IMR-90 (cell line): ENCODE measurements around the gene TAGLN2. TPM values are rescaled to one million over a fixed set of nuclear protein-coding genes. Genes with fewer than 3 reads are reported as not detected.

Experiments
- ATAC-seq: fragments of 200-7000 bp; cut with Tn5 transposase; 2 replicates; pipeline ENCODE4 v1.9.1; 2020; ENCODE audit warnings: low read depth, mild to moderate bottlenecking, moderate library complexity
- BruUV-seq: library from RNA; stranded (reverse); fragments of 400-500 nt; replicated peaks from 2 replicates; lab custom pipeline; 2021; lab: Mats Ljungman, UMichigan
- CTCF ChIA-PET: fragments of 300-600 bp; formaldehyde crosslinking; extraction: SDS; loops from one replicate; lab custom pipeline; 2021; ENCODE audit warnings: antibody characterized with exemption; lab: Yijun Ruan, JAX
- POLR2A ChIA-PET: fragments of 300-600 bp; sonication (Branson Sonifier 250); formaldehyde crosslinking; loops from one replicate; lab custom pipeline; 2022; ENCODE audit warnings: antibody characterized with exemption; ENCODE audit not compliant: unreplicated experiment; lab: Charles Lee
- DNase-seq: peaks from one replicate; pipeline ENCODE4 v3.0.0; 2013
- H2AFZ ChIP-seq: replicated peaks from 2 replicates; pipeline ENCODE3; 2013; ENCODE audit warnings: low read length, mild to moderate bottlenecking; ENCODE audit not compliant: poor library complexity
- H2AK5ac ChIP-seq: 2 replicates; pipeline ENCODE4 v1.6.1; 2013; ENCODE audit warnings: low read depth, low read length, inconsistent platforms
- H2AK9ac ChIP-seq: replicated peaks from 2 replicates; pipeline ENCODE3; 2013; ENCODE audit warnings: mild to moderate bottlenecking, low read depth, low read length, moderate library complexity; ENCODE audit not compliant: poor library complexity
- H2BK120ac ChIP-seq: 2 replicates; pipeline ENCODE4 v1.6.1; 2013; ENCODE audit warnings: low read depth, low read length, inconsistent platforms
- H2BK15ac ChIP-seq: 3 replicates; pipeline ENCODE4 v1.6.1; 2013; ENCODE audit warnings: low read depth, low read length, inconsistent platforms
- H2BK20ac ChIP-seq: 2 replicates; pipeline ENCODE4 v1.6.1; 2013; ENCODE audit warnings: low read depth, mild to moderate bottlenecking, inconsistent platforms, low read length, moderate library complexity
- H2BK5ac ChIP-seq: 2 replicates; pipeline ENCODE4 v1.6.1; 2013; ENCODE audit warnings: mild to moderate bottlenecking, low read depth, low read length, inconsistent platforms; ENCODE audit not compliant: poor library complexity, severe bottlenecking
- H3K14ac ChIP-seq: replicated peaks from 2 replicates; pipeline ENCODE4 v1.6.1; 2013; ENCODE audit warnings: low read depth, low read length, inconsistent platforms
- H3K18ac ChIP-seq: 2 replicates; pipeline ENCODE4 v1.6.1; 2013; ENCODE audit warnings: low read depth, low read length, control low read depth
- H3K23ac ChIP-seq: 2 replicates; pipeline ENCODE4 v1.6.1; 2013; ENCODE audit warnings: low read depth, low read length, inconsistent platforms
- H3K27ac ChIP-seq: 2 replicates; pipeline ENCODE4 v1.5.1; 2013; ENCODE audit warnings: mild to moderate bottlenecking, control low read depth, low read length; ENCODE audit not compliant: insufficient read depth
- H3K27me3 ChIP-seq: 2 replicates; pipeline ENCODE4 v1.6.1; 2013; ENCODE audit warnings: low read length; ENCODE audit not compliant: control insufficient read depth, insufficient read depth
- H3K36me3 ChIP-seq: 2 replicates; pipeline ENCODE4 v1.6.1; 2013; ENCODE audit warnings: low read length, mixed read lengths; ENCODE audit not compliant: control insufficient read depth, insufficient read depth
- H3K4ac ChIP-seq: 2 replicates; pipeline ENCODE4 v1.6.1; 2013; ENCODE audit warnings: low read depth, low read length, inconsistent platforms
- H3K4me1 ChIP-seq: 2 replicates; pipeline ENCODE4 v1.6.1; 2013; ENCODE audit warnings: low read length, mixed read lengths; ENCODE audit not compliant: control insufficient read depth, insufficient read depth
- H3K4me2 ChIP-seq: 2 replicates; pipeline ENCODE4 v1.6.1; 2013; ENCODE audit warnings: low read depth, mild to moderate bottlenecking, control low read depth, low read length, moderate library complexity
- H3K4me3 ChIP-seq: 2 replicates; pipeline ENCODE4 v1.5.1; 2013; ENCODE audit warnings: low read depth, mild to moderate bottlenecking, control low read depth, low read length, moderate library complexity; ENCODE audit not compliant: insufficient read depth
- H3K56ac ChIP-seq: 2 replicates; pipeline ENCODE4 v1.6.1; 2013; ENCODE audit warnings: low read length, inconsistent platforms; ENCODE audit not compliant: insufficient read depth; ENCODE audit errors: extremely low read depth
- H3K79me1 ChIP-seq, 2 experiments: 2 replicates each; pipeline ENCODE4 v1.6.1; 2013; ENCODE audit warnings: low read length in 2 of 2, inconsistent platforms in 1 of 2, low read depth in 1 of 2
- H3K9ac ChIP-seq: 2 replicates; pipeline ENCODE4 v1.6.1; 2013; ENCODE audit warnings: low read depth, low read length, control low read depth
- H3K9me1 ChIP-seq: 2 replicates; pipeline ENCODE4 v1.6.1; 2013; ENCODE audit warnings: low read length, inconsistent platforms; ENCODE audit not compliant: insufficient read depth
- H3K9me3 ChIP-seq: 2 replicates; pipeline ENCODE4 v1.6.1; 2013; ENCODE audit warnings: low read length; ENCODE audit not compliant: control insufficient read depth, insufficient read depth
- H4K20me1 ChIP-seq: 2 replicates; pipeline ENCODE4 v1.6.1; 2013; ENCODE audit warnings: low read length, inconsistent platforms; ENCODE audit not compliant: insufficient read depth
- H4K5ac ChIP-seq: 2 replicates; pipeline ENCODE4 v1.6.1; 2013; ENCODE audit warnings: mild to moderate bottlenecking, low read depth, low read length, control low read depth
- H4K8ac ChIP-seq, 2 experiments: 2 replicates each; pipeline ENCODE4 v1.6.1; 2013; ENCODE audit warnings: low read depth in 2 of 2, low read length in 2 of 2, control low read depth in 1 of 2, inconsistent platforms in 1 of 2
- H4K91ac ChIP-seq: 2 replicates; pipeline ENCODE4 v1.6.1; 2013; ENCODE audit warnings: low read depth, low read length, inconsistent platforms; ENCODE audit not compliant: insufficient read depth
- BHLHE40 ChIP-seq: fragments of 150-350 bp; IDR thresholded peaks from 2 replicates; pipeline ENCODE4 v1.6.1; 2016; ENCODE audit warnings: mild to moderate bottlenecking, low read depth, low read length
- CEBPB ChIP-seq: IDR thresholded peaks from 2 replicates; pipeline ENCODE4 v1.6.1; 2012; ENCODE audit warnings: low read depth, low read length, improper control_type of control experiment
- CHD1 ChIP-seq: IDR thresholded peaks from 2 replicates; pipeline ENCODE4 v1.6.1; 2012; ENCODE audit warnings: low read depth, low read length, improper control_type of control experiment
- MAFK ChIP-seq: IDR thresholded peaks from 2 replicates; pipeline ENCODE4 v1.6.1; 2012; ENCODE audit warnings: low read depth, low read length, improper control_type of control experiment
- MAZ ChIP-seq: IDR thresholded peaks from 2 replicates; pipeline ENCODE4 v1.6.1; 2012; ENCODE audit warnings: low read depth, mild to moderate bottlenecking, low read length, improper control_type of control experiment, moderate library complexity, borderline replicate concordance
- MXI1 ChIP-seq: IDR thresholded peaks from 2 replicates; pipeline ENCODE4 v1.6.1; 2012; ENCODE audit warnings: low read depth, mild to moderate bottlenecking, low read length, moderate library complexity, borderline replicate concordance
- NFE2L2 ChIP-seq: fragments of 150-350 bp; IDR thresholded peaks from 2 replicates; pipeline ENCODE4 v1.6.1; 2016; ENCODE audit warnings: low read depth, mild to moderate bottlenecking, low read length
- POLR2A ChIP-seq: IDR thresholded peaks from 2 replicates; pipeline ENCODE4 v1.6.1; 2012; ENCODE audit warnings: mild to moderate bottlenecking, low read depth, low read length
- RAD21 ChIP-seq: IDR thresholded peaks from 2 replicates; pipeline ENCODE4 v1.6.1; 2012; ENCODE audit warnings: low read length, improper control_type of control experiment
- RCOR1 ChIP-seq: IDR thresholded peaks from 2 replicates; pipeline ENCODE4 v1.6.1; 2012; ENCODE audit warnings: mild to moderate bottlenecking, low read length, improper control_type of control experiment; ENCODE audit not compliant: insufficient replicate concordance
- RFX5 ChIP-seq: IDR thresholded peaks from 2 replicates; pipeline ENCODE4 v1.8.0; 2012; ENCODE audit warnings: low read depth, mild to moderate bottlenecking, low read length, moderate library complexity
- WGBS, 2 experiments: methylation state at CpG; one replicate each; pipeline versions ENCODE4 v1.1.5 to v1.1.7; 2013; ENCODE audit warnings: missing lambda C conversion rate in 2 of 2; ENCODE audit not compliant: insufficient read length in 1 of 2; ENCODE audit errors: extremely low coverage in 2 of 2; 5-methylcytosine and 5-hydroxymethylcytosine counted together
- dilution Hi-C: fragments of 300-500 bp; cut with HindIII; formaldehyde crosslinking; loops from one replicate; pipeline ENCODE4 v1.14.3; 2018; ENCODE audit warnings: low sequenced_read_pairs; ENCODE audit not compliant: unreplicated experiment
- in situ Hi-C: fragments of 300-500 bp; cut with MboI; formaldehyde crosslinking; loops from 3 replicates; pipeline ENCODE4 v1.14.3; 2019; ENCODE audit warnings: low sequenced_read_pairs, inconsistent platforms, mixed read lengths
- intact Hi-C: fragments of 100-400 bp; cut with micrococcal nuclease; formaldehyde crosslinking; loops from 2 replicates; pipeline ENCODE4 v1.10.0; 2022
- polyA plus RNA-seq, 3 experiments: library from polyadenylated mRNA; depleted of rRNA; stranded (reverse); fragments of >200 nt; gene quantifications; 2 replicates each; pipeline ENCODE4 v1.2.3, GENCODE V29; 2012; ENCODE audit warnings: low replicate concordance in 1 of 3
- total RNA-seq: library from RNA; depleted of rRNA; stranded (reverse); fragments of >200 nt; gene quantifications from 2 replicates; pipeline ENCODE4 v1.2.3, GENCODE V29; 2012
- TF ChIP-seq, protein P1 (sequence below): fragments of 150-350 bp; IDR thresholded peaks from 2 replicates; pipeline ENCODE4 v1.6.1; 2016; ENCODE audit warnings: low read depth, mild to moderate bottlenecking, low read length, moderate library complexity, borderline replicate concordance
- TF ChIP-seq, protein P2 (sequence below): conservative IDR thresholded peaks from 2 replicates; pipeline ENCODE4 v1.5.1; 2012; ENCODE audit warnings: mild to moderate bottlenecking, low read depth, low read length, improper control_type of control experiment
- TF ChIP-seq, protein P3 (sequence below): fragments of 150-350 bp; IDR thresholded peaks from 2 replicates; pipeline ENCODE4 v1.6.1; 2017; ENCODE audit warnings: mild to moderate bottlenecking, antibody characterized with exemption, low read length, low read depth

TAGLN2 gene
- total and polyA plus RNA-seq, 2 of the 4 experiments (the other 2 are of a cell fraction), result 440 to 634 TPM

DNA sequence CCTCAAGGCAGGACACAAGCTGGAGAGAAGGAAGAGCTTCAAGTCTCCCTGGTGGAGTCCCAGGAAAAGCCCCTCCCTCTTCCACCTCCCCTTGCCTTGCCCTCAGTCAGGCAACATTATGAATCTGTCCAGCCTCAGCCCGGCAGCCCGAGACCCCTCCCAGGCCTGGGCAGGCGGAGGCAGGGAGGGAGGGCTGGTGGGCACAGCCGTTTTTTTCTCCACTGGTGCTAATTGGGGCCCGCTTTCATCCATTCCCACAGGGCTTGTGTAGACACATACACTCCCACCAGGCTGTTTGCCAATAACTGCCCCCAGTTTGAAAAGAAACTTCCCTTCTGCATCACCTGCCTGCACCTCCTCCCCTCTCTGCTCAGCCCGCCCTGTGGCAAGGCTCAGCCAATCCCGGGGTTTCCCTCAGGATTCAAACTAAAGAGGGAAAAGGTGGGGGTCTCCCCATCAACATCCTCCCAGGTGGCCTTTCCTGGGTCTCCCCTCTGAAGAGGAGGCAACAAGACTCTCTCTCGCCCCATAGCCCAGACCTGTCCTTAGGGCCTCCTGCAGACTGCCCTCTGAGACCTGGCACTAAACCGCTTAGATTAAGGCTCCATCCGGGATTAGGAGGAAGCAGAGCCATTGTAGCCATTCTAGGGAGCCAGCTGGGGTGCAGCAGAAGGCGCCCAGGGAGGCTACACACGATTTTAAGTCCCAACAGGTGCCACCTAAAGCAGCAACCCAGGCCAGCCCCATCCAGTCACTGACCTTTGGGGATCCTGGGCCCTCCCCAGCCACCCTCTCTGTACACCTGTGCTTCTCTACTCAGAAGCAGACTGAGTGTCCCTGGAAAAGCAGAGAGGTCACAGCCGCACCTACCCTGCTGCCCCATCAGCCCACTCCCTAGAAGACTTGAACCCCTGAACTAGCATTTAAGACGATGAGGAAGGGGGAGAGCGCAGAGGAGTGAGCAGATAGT is 16.6 kb upstream of the TAGLN2 start:
- in situ Hi-C loops (no loop called here), dilution Hi-C loops (no loop called here), intact Hi-C loops (loop anchor here (10.0 kb wide), 1 partner anchor 433 kb away; no protein-coding TSS in a partner anchor)
- Histone ChIP-seq H3K4me3 (no peak overlapping the region), H4K8ac (no peak overlapping the region), H3K36me3 (no peaks in the 10 kb centered on the region), H3K27ac (no peak overlapping the region), H3K18ac (no peak overlapping the region), H2BK120ac (no peak overlapping the region), H3K9me1 (no peaks in the 10 kb centered on the region), H2BK20ac (no peak overlapping the region), H3K9me3 (no peaks in the 10 kb centered on the region), H3K14ac (no peak overlapping the region), H3K79me1 (no peaks in the 10 kb centered on the region), H3K56ac (no peak overlapping the region), H2AFZ (no peak overlapping the region), H3K4ac (no peak overlapping the region), H4K91ac (no peak overlapping the region), H4K20me1 (no peaks in the 10 kb centered on the region), H3K4me2 (no peak overlapping the region), H2AK9ac (no peak overlapping the region), H2BK5ac (no peak overlapping the region), H2AK5ac (no peak overlapping the region), H3K4me1 (no peaks in the 10 kb centered on the region), H3K9ac (no peak overlapping the region), H3K27me3 (peaks cover 80% of the 10 kb centered on the region), H4K5ac (no peak overlapping the region), H2BK15ac (no peak overlapping the region), H3K23ac (no peak overlapping the region)
- 59% methylated on average over 4 of the region's 15 CpGs; no CpG with 5 or more reads in 1 of the 2 experiments for WGBS, 2 experiments
- ChIA-PET CTCF (interaction anchor here (6.4 kb wide), 1 partner anchor 65 kb away, joined by 48 read pairs; no protein-coding TSS in a partner anchor), POLR2A (no interaction called here)
- no peak for DNase-seq
- no TSS peak for BruUV-seq
- no peak for ATAC-seq
- TF ChIP-seq MAZ (no peak), CEBPB (no peak), CHD1 (no peak), RAD21 (no peak), NFE2L2 (no peak), MAFK (no peak), BHLHE40 (no peak), POLR2A (no peak), RFX5 (no peak), RCOR1 (no peak), MXI1 (no peak)
- TF ChIP-seq, protein P1, sequence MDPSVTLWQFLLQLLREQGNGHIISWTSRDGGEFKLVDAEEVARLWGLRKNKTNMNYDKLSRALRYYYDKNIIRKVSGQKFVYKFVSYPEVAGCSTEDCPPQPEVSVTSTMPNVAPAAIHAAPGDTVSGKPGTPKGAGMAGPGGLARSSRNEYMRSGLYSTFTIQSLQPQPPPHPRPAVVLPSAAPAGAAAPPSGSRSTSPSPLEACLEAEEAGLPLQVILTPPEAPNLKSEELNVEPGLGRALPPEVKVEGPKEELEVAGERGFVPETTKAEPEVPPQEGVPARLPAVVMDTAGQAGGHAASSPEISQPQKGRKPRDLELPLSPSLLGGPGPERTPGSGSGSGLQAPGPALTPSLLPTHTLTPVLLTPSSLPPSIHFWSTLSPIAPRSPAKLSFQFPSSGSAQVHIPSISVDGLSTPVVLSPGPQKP, result no peak
- TF ChIP-seq, protein P2, sequence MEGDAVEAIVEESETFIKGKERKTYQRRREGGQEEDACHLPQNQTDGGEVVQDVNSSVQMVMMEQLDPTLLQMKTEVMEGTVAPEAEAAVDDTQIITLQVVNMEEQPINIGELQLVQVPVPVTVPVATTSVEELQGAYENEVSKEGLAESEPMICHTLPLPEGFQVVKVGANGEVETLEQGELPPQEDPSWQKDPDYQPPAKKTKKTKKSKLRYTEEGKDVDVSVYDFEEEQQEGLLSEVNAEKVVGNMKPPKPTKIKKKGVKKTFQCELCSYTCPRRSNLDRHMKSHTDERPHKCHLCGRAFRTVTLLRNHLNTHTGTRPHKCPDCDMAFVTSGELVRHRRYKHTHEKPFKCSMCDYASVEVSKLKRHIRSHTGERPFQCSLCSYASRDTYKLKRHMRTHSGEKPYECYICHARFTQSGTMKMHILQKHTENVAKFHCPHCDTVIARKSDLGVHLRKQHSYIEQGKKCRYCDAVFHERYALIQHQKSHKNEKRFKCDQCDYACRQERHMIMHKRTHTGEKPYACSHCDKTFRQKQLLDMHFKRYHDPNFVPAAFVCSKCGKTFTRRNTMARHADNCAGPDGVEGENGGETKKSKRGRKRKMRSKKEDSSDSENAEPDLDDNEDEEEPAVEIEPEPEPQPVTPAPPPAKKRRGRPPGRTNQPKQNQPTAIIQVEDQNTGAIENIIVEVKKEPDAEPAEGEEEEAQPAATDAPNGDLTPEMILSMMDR, result no peak
- TF ChIP-seq, protein P3, sequence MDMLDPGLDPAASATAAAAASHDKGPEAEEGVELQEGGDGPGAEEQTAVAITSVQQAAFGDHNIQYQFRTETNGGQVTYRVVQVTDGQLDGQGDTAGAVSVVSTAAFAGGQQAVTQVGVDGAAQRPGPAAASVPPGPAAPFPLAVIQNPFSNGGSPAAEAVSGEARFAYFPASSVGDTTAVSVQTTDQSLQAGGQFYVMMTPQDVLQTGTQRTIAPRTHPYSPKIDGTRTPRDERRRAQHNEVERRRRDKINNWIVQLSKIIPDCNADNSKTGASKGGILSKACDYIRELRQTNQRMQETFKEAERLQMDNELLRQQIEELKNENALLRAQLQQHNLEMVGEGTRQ, result no peak
